ENCODE measurements around the gene NEDD4L.

The NEDD4L gene

DNA sequence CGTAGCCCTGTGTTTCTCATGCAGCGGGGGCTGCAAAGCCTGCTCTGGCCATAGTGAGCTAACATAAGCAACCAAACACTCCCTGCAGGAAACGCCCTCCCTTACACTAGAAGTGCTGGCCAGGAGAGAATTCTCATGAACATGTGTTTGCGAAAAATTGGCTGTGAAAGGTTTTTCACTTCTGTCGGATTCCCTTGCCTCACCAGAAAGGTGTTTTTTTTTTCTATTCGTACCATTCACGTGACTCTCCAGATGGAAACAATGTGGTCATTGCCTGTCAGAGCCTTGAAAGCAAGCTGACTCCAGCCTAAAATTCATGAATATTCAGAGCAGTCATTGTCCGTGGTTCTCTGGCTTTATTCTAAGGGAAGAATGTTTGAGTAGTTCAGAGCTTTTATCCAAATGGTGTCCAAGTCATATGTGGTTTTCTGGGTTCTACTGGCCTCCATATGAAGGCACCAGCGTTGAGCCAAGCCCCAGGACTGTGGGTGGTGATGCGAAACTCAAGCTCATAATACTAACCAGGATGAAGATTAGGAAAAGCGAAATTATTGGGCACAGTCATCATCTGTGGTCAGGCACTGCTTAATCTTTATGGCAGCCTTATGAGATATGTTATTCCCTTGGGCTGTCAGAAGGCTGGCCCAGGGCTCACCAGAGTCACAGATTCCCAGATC lies 348.4 kb downstream of the NEDD4L start:
- Histone ChIP-seq H4K12ac (ENCODE audit: low read depth, low read length) (no peak overlapping the region), H2BK5ac (ENCODE audit: low read depth, low read length, poor library complexity) (no peak overlapping the region), H2BK120ac (ENCODE audit: insufficient read depth, low read length, poor library complexity) (no peak overlapping the region), H3K4ac (ENCODE audit: low read depth, low read length) (no peak overlapping the region), H2BK12ac (ENCODE audit: low read length) (peak overlapping the region; percentile 33), H3K79me2 (ENCODE audit: control insufficient read depth, insufficient read depth, low read length, poor library complexity) (no peaks in the 10 kb centered on the region), H3K18ac (ENCODE audit: low read length) (no peak overlapping the region), H2AFZ (ENCODE audit: insufficient read depth, low read length, poor library complexity) (no peak overlapping the region), H3K14ac (ENCODE audit: low read length) (no peak overlapping the region), H3K27ac (ENCODE audit: low read depth, low read length) (peak overlapping the region; percentile 77), H3K4me3 (ENCODE audit: low read depth, low read length) (no peak overlapping the region), H4K8ac (ENCODE audit: low read depth, low read length) (no peak overlapping the region), H3K9ac (ENCODE audit: low read length) (no peak overlapping the region), H3K9me3 (ENCODE audit: insufficient read depth, low read depth, low read length) (peaks cover 2% of the 10 kb centered on the region), H3K36me3 (ENCODE audit: control insufficient read depth in 1 of 2, insufficient read depth in 2 of 2, low read length in 2 of 2) (peaks cover 18 to 41% of the 10 kb centered on the region in 2 experiments), H3K79me1 (ENCODE audit: low read length) (peaks cover 2% of the 10 kb centered on the region), H3K4me2 (ENCODE audit: low read length) (no peak overlapping the region), H3K4me1 (ENCODE audit: control insufficient read depth in 1 of 2, insufficient read depth in 2 of 2, low read length in 2 of 2) (peaks cover 13% of the 10 kb centered on the region in 2 experiments), H4K91ac (ENCODE audit: low read depth, low read length) (no peak overlapping the region), H2AK5ac (ENCODE audit: low read length) (no peak overlapping the region), H3K23ac (ENCODE audit: low read length) (no peak overlapping the region), H3K27me3 (ENCODE audit: insufficient read depth, low read length) (no peaks in the 10 kb centered on the region)
- DNase-seq: no peak
- WGBS (ENCODE audit: extremely low coverage, insufficient coverage, insufficient read length): no CpG with 5 or more reads among the region's 11 CpGs

- Histone ChIP-seq H2BK120ac (ENCODE audit: insufficient read depth, low read length, poor library complexity) (no peak overlapping the region), H3K4me3 (ENCODE audit: low read depth, low read length) (no peak overlapping the region), H3K4me1 (ENCODE audit: control insufficient read depth in 1 of 2, insufficient read depth in 2 of 2, low read length in 2 of 2) (peaks cover 13 to 16% of the 10 kb centered on the region in 2 experiments), H3K4ac (ENCODE audit: low read depth, low read length) (no peak overlapping the region), H3K79me1 (ENCODE audit: low read length) (peaks cover 2% of the 10 kb centered on the region), H3K79me2 (ENCODE audit: control insufficient read depth, insufficient read depth, low read length, poor library complexity) (no peaks in the 10 kb centered on the region), H3K36me3 (ENCODE audit: control insufficient read depth in 1 of 2, insufficient read depth in 2 of 2, low read length in 2 of 2) (peaks cover 14 to 36% of the 10 kb centered on the region in 2 experiments), H3K14ac (ENCODE audit: low read length) (no peak overlapping the region), H3K4me2 (ENCODE audit: low read length) (no peak overlapping the region), H2BK12ac (ENCODE audit: low read length) (no peak overlapping the region), H3K9me3 (ENCODE audit: insufficient read depth, low read depth, low read length) (peaks cover 2% of the 10 kb centered on the region), H3K18ac (ENCODE audit: low read length) (no peak overlapping the region), H4K12ac (ENCODE audit: low read depth, low read length) (no peak overlapping the region), H2AK5ac (ENCODE audit: low read length) (no peak overlapping the region), H2BK5ac (ENCODE audit: low read depth, low read length, poor library complexity) (no peak overlapping the region), H3K9ac (ENCODE audit: low read length) (no peak overlapping the region), H4K91ac (ENCODE audit: low read depth, low read length) (no peak overlapping the region), H4K8ac (ENCODE audit: low read depth, low read length) (no peak overlapping the region), H3K27me3 (ENCODE audit: insufficient read depth, low read length) (no peaks in the 10 kb centered on the region), H2AFZ (ENCODE audit: insufficient read depth, low read length, poor library complexity) (no peak overlapping the region), H3K23ac (ENCODE audit: low read length) (no peak overlapping the region), H3K27ac (ENCODE audit: low read depth, low read length) (no peak overlapping the region)
- no peak for DNase-seq
- WGBS (ENCODE audit: extremely low coverage, insufficient coverage, insufficient read length): no CpG with 5 or more reads among the region's 2 CpGs
These were observed 349.3 kb downstream of the NEDD4L start for GRCh38 chr18:58393295-58393694.

DNA sequence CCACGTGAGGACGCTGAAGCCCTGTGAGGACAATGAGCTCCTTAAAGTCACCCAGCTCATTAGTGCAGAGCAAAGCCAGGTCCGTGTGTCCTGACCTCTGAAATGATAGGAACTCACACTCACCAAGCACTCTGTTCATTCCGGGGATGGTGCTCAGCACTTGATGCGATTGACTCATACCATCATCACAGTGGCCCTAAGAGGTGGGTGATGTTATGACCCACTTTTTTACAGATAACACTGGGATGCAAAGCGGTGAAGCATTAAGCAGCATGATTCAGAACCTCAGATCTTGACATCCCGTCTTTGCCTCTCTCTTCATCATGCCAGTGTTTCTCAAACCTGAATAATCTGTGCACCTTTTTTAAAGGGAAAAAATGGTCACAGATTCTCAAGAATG lies 350.0 kb downstream of the NEDD4L start:
- Histone ChIP-seq H2BK12ac (ENCODE audit: low read length) (no peak overlapping the region), H3K23ac (ENCODE audit: low read length) (no peak overlapping the region), H4K8ac (ENCODE audit: low read depth, low read length) (no peak overlapping the region), H2AK5ac (ENCODE audit: low read length) (no peak overlapping the region), H3K18ac (ENCODE audit: low read length) (no peak overlapping the region), H3K4me3 (ENCODE audit: low read depth, low read length) (no peak overlapping the region), H3K36me3 (ENCODE audit: control insufficient read depth in 1 of 2, insufficient read depth in 2 of 2, low read length in 2 of 2) (peaks cover 12 to 31% of the 10 kb centered on the region in 2 experiments), H4K12ac (ENCODE audit: low read depth, low read length) (no peak overlapping the region), H3K9me3 (ENCODE audit: insufficient read depth, low read depth, low read length) (no peaks in the 10 kb centered on the region), H3K27ac (ENCODE audit: low read depth, low read length) (no peak overlapping the region), H3K4me2 (ENCODE audit: low read length) (no peak overlapping the region), H4K91ac (ENCODE audit: low read depth, low read length) (no peak overlapping the region), H2AFZ (ENCODE audit: insufficient read depth, low read length, poor library complexity) (no peak overlapping the region), H3K4me1 (ENCODE audit: control insufficient read depth in 1 of 2, insufficient read depth in 2 of 2, low read length in 2 of 2) (peaks cover 13 to 16% of the 10 kb centered on the region in 2 experiments), H3K79me2 (ENCODE audit: control insufficient read depth, insufficient read depth, low read length, poor library complexity) (no peaks in the 10 kb centered on the region), H3K79me1 (ENCODE audit: low read length) (peaks cover 2% of the 10 kb centered on the region), H3K27me3 (ENCODE audit: insufficient read depth, low read length) (no peaks in the 10 kb centered on the region), H3K9ac (ENCODE audit: low read length) (no peak overlapping the region), H3K4ac (ENCODE audit: low read depth, low read length) (no peak overlapping the region), H2BK120ac (ENCODE audit: insufficient read depth, low read length, poor library complexity) (no peak overlapping the region), H2BK5ac (ENCODE audit: low read depth, low read length, poor library complexity) (no peak overlapping the region), H3K14ac (ENCODE audit: low read length) (no peak overlapping the region)
- WGBS (ENCODE audit: extremely low coverage, insufficient coverage, insufficient read length): no CpG with 5 or more reads among the region's 7 CpGs
- no peak for DNase-seq

DNA sequence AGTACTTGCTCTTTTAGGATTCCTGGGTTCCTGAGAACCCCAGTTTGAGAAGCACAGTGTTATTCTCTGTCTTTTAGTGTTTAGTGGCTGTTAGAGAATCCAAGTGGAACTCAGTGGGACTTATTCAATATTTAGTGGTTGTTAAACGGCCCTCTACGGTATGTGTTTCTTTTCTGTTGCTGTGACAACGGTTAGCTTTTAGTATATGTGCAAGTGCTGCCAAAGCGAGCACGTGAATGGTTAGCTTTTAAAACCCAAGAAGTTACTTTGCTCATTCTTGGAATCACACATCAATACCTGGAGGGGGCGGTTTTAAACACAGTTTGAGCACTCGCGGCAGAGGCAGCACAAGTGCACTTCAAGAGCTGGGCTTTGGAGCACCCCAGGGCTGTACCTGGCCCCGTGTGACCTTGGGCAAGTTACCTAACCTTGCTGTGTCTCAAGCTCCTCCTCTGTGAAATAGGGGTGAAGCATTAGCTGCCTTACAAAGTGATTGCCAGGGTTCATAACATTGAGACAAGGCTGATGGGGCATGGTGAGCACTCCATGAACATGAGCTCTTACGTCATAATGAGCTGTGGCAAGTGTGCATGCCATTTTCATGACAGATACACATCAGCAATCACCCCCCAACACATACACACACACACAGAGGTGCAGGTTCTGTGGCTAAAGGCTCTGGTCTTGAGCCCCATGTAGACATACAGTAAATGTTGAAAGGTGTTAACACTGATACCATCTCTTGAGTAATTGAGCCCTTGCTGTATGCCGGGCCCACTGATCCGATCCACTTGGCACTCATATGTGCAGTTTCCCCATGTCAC lies 350.8 kb downstream of the NEDD4L start:
- H3K27me3 ChIP-seq (ENCODE audit: insufficient read depth, low read length): no peaks in the 10 kb centered on the region

More for the DNA sequence above, 350.8 kb downstream of the NEDD4L start:
- no peak overlapping the region for H3K4ac ChIP-seq (ENCODE audit: low read depth, low read length)
- no peak overlapping the region for H4K91ac ChIP-seq (ENCODE audit: low read depth, low read length)
- no peak overlapping the region for H2BK120ac ChIP-seq (ENCODE audit: insufficient read depth, low read length, poor library complexity)
- no peak overlapping the region for H2BK5ac ChIP-seq (ENCODE audit: low read depth, low read length, poor library complexity)
- H3K36me3 ChIP-seq (ENCODE audit: control insufficient read depth in 1 of 2, insufficient read depth in 2 of 2, low read length in 2 of 2): peaks cover 10 to 27% of the 10 kb centered on the region in 2 experiments
- H3K9ac ChIP-seq (ENCODE audit: low read length): no peak overlapping the region
- no peak overlapping the region for H3K18ac ChIP-seq (ENCODE audit: low read length)
- H4K12ac ChIP-seq (ENCODE audit: low read depth, low read length): no peak overlapping the region
- no peak overlapping the region for H2AK5ac ChIP-seq (ENCODE audit: low read length)
- H3K4me3 ChIP-seq (ENCODE audit: low read depth, low read length): no peak overlapping the region
- no peak overlapping the region for H3K4me2 ChIP-seq (ENCODE audit: low read length)
- no peaks in the 10 kb centered on the region for H3K79me2 ChIP-seq (ENCODE audit: control insufficient read depth, insufficient read depth, low read length, poor library complexity)
- H3K14ac ChIP-seq (ENCODE audit: low read length): no peak overlapping the region
- H3K23ac ChIP-seq (ENCODE audit: low read length): no peak overlapping the region
- no peak overlapping the region for H2AFZ ChIP-seq (ENCODE audit: insufficient read depth, low read length, poor library complexity)
- no peak overlapping the region for H4K8ac ChIP-seq (ENCODE audit: low read depth, low read length)
- no peak overlapping the region for H2BK12ac ChIP-seq (ENCODE audit: low read length)
- no peak for DNase-seq
- peaks cover 13 to 16% of the 10 kb centered on the region in 2 experiments for H3K4me1 ChIP-seq (ENCODE audit: control insufficient read depth in 1 of 2, insufficient read depth in 2 of 2, low read length in 2 of 2)
- no peaks in the 10 kb centered on the region for H3K9me3 ChIP-seq (ENCODE audit: insufficient read depth, low read depth, low read length)
- no CpG with 5 or more reads among the region's 12 CpGs for WGBS (ENCODE audit: extremely low coverage, insufficient coverage, insufficient read length)
- peaks cover 2% of the 10 kb centered on the region for H3K79me1 ChIP-seq (ENCODE audit: low read length)
- H3K27ac ChIP-seq (ENCODE audit: low read depth, low read length): no peak overlapping the region

Data from trophoblast cell (in vitro differentiated cells and primary cell).